GM19395 (cell line): Measurements from ENCODE around the gene C19orf25.
A peak's percentile ranks its signal among the peaks of the same experiment; 100 is the strongest.

Source experiments
- ATAC-seq: cut with Tn5 transposase; IDR thresholded peaks from one replicate; pipeline ENCODE4 v1.9.1; 2021; ENCODE audit warnings: mild to moderate bottlenecking, moderate library complexity; ENCODE audit not compliant: unreplicated experiment

The C19orf25 gene

GRCh38 chr19:1496714-1497577, 17.9 kb upstream of the C19orf25 start:
- ATAC-seq, result no peak

GRCh38 chr19:1495799-1496713, 17.0 kb upstream of the C19orf25 start:
- ATAC-seq, result no peak

- ATAC-seq, result no peak
These were observed 16.2 kb upstream of the C19orf25 start for GRCh38 chr19:1495051-1495798.

- ATAC-seq, result no peak
These were observed 15.2 kb upstream of the C19orf25 start for GRCh38 chr19:1494115-1494815.

- ATAC-seq, result no peak
These were observed 13.5 kb upstream of the C19orf25 start for GRCh38 chr19:1492474-1493006.

- ATAC-seq, result no peak
These were observed 12.8 kb upstream of the C19orf25 start for GRCh38 chr19:1491849-1492170.

GRCh38 chr19:1491114-1491848, 12.3 kb upstream of the C19orf25 start, which contains the start of gene REEP6:
TSS of gene REEP6 (plus strand) at chr19:1491181. CDS start at chr19:1491270, 89 bp downstream.
- peak; percentile 4 for ATAC-seq

- ATAC-seq, result peak; percentile 75
These were observed 11.5 kb upstream of the C19orf25 start, which contains the start of gene PCSK4 for GRCh38 chr19:1490311-1491113. TSS of gene PCSK4 (minus strand) at chr19:1490350. CDS start at chr19:1490346, 4 bp downstream.

- ATAC-seq, result no peak
These were observed 10.7 kb upstream of the C19orf25 start for GRCh38 chr19:1489463-1490310.

- no peak for ATAC-seq
These were observed 9.2 kb upstream of the C19orf25 start for GRCh38 chr19:1488282-1488601.

- ATAC-seq, result no peak
These were observed 8.7 kb upstream of the C19orf25 start for GRCh38 chr19:1487576-1488281.

GRCh38 chr19:1486720-1487575, 7.9 kb upstream of the C19orf25 start:
- ATAC-seq, result no peak

- ATAC-seq, result no peak
These were observed 5.0 kb upstream of the C19orf25 start for GRCh38 chr19:1483979-1484428.

- no peak for ATAC-seq
These were observed 4.3 kb upstream of the C19orf25 start for GRCh38 chr19:1483131-1483978.
